GM19328 (cell line): ENCODE measurements around the gene MAP3K7CL.
"Not testable (repeated sequence)": the region's sequence is repeated elsewhere in the genome, so short reads cannot be mapped to it uniquely, and the experiment has no call there.

Experiments used
- ATAC-seq: cut with Tn5 transposase; IDR thresholded peaks from one replicate; pipeline ENCODE4 v1.9.1; 2021; ENCODE audit warnings: mild to moderate bottlenecking, moderate library complexity; ENCODE audit not compliant: unreplicated experiment

The MAP3K7CL gene

GRCh38 chr21:29133241-29133640, 2.8 kb downstream of the MAP3K7CL start:
- no peak for ATAC-seq

GRCh38 chr21:29133796-29134195, 3.4 kb downstream of the MAP3K7CL start:
- ATAC-seq = no peak

- ATAC-seq = no peak
Measured at GRCh38 chr21:29135481-29135880, 5.0 kb downstream of the MAP3K7CL start.

GRCh38 chr21:29136033-29136432, 5.6 kb downstream of the MAP3K7CL start:
- no peak for ATAC-seq

GRCh38 chr21:29144736-29145353, 14.4 kb downstream of the MAP3K7CL start:
- ATAC-seq = no peak

- ATAC-seq = no peak
Measured at GRCh38 chr21:29145354-29145782, 14.9 kb downstream of the MAP3K7CL start.

- ATAC-seq = no peak
Measured at GRCh38 chr21:29145852-29146453, 15.5 kb downstream of the MAP3K7CL start.

GRCh38 chr21:29146726-29147125, 16.3 kb downstream of the MAP3K7CL start:
- no peak for ATAC-seq

GRCh38 chr21:29148530-29148929, 18.1 kb downstream of the MAP3K7CL start:
- no peak for ATAC-seq

- ATAC-seq = no peak
Measured at GRCh38 chr21:29149808-29150425, 19.5 kb downstream of the MAP3K7CL start.

- ATAC-seq = no peak
Measured at GRCh38 chr21:29151931-29152330, 21.5 kb downstream of the MAP3K7CL start.

GRCh38 chr21:29152916-29153315, 22.5 kb downstream of the MAP3K7CL start:
- no peak for ATAC-seq

- ATAC-seq = no peak
Measured at GRCh38 chr21:29154270-29154669, 23.8 kb downstream of the MAP3K7CL start.

GRCh38 chr21:29155118-29155932, 24.9 kb downstream of the MAP3K7CL start:
- no peak for ATAC-seq

GRCh38 chr21:29155933-29156260, 25.5 kb downstream of the MAP3K7CL start:
- no peak for ATAC-seq

GRCh38 chr21:29157080-29157479, 26.6 kb downstream of the MAP3K7CL start:
- no peak for ATAC-seq

- ATAC-seq = no peak
Measured at GRCh38 chr21:29159842-29160241, 29.4 kb downstream of the MAP3K7CL start.

GRCh38 chr21:29162825-29163224, 32.4 kb downstream of the MAP3K7CL start:
- not testable (repeated sequence) for ATAC-seq

GRCh38 chr21:29163341-29164115, 33.1 kb downstream of the MAP3K7CL start:
- no peak for ATAC-seq

- no peak for ATAC-seq
Measured at GRCh38 chr21:29164323-29164942, 34.0 kb downstream of the MAP3K7CL start.
